ENCODE results near the gene BMP8B.

Gene BMP8B

GRCh38 chr1:39717809-39718208, 70.9 kb downstream of the BMP8B start:
- no peak for DNase-seq

- DNase-seq: no peak
These were observed 75.1 kb downstream of the BMP8B start for GRCh38 chr1:39713557-39713956.

GRCh38 chr1:39711966-39712340, 76.7 kb downstream of the BMP8B start:
- no peak for DNase-seq

GRCh38 chr1:39711104-39711965, 77.3 kb downstream of the BMP8B start:
- DNase-seq: no peak

GRCh38 chr1:39707506-39707905, 81.2 kb downstream of the BMP8B start:
- no peak for DNase-seq
